ENCODE measurements around the gene SIGLECL1.

DNA sequence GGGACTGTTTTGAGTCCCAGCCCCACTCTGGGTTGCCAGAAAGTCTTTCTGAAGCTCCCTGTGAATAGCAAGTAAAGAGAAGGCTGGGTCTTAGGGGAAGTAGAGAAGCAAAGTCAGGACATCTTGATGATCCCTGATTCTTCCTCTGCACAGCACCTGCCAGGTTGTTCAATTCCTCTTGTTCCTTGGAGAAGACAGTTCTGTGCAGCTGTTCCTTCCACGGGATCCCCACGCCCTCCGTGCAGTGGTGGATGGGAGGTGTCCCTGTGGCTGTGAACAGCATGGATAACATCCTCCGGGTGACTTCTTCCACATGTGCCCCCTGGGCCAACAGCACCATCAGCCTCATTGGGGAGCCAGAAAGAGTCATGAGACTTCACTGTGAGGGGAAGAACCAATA is 31.5 kb downstream of the SIGLECL1 start:
- no peak for TF ChIP-seq POLR2A (IDR thresholded peaks at IDR 0.05; ENCODE audit: low read depth, low read length)
- TF ChIP-seq POLR2AphosphoS5 (IDR thresholded peaks at IDR 0.05; ENCODE audit: low read depth, low read length): no peak
- no peak for TF ChIP-seq TAF1 (IDR thresholded peaks at IDR 0.05; ENCODE audit: low read depth, low read length)
- no peak for TF ChIP-seq SPI1 (IDR thresholded peaks at IDR 0.05; ENCODE audit: low read depth, low read length)

Measured in GM12891 (cell line).